ENCODE data around the gene HAGHL.

- TF ChIP-seq ESRRG (CRISPR knock-in tag; IDR thresholded peaks at IDR 0.05) (no peak), ZFP30 (CRISPR knock-in tag; IDR thresholded peaks at IDR 0.05) (no peak), POU6F1 (CRISPR knock-in tag; IDR thresholded peaks at IDR 0.05; ENCODE audit: borderline replicate concordance, low read depth) (no peak), CSRNP3 (CRISPR knock-in tag; IDR thresholded peaks at IDR 0.05) (no peak), ARNTL (CRISPR knock-in tag; IDR thresholded peaks at IDR 0.05; ENCODE audit: borderline replicate concordance, low read depth) (no peak), ZFP3 (CRISPR knock-in tag; IDR thresholded peaks at IDR 0.05) (no peak)
Observed at GRCh38 chr16:721765-722540, 5.0 kb upstream of the HAGHL start.

All from SK-N-SH treated with all-trans-retinoic acid at 6 μM for 48 hours (cell line).